ENCODE measurements around the gene THOC6. TPM values are rescaled to one million over a fixed set of nuclear protein-coding genes. Genes with fewer than 3 reads are reported as not detected.

The THOC6 gene
- total and polyA plus RNA-seq, 9 of the 15 experiments (the other 6 are each of a cell fraction or from before 2014, with no cell fraction given), result 2.5 to 65.4 (median 42.3) TPM

GRCh38 chr16:3021449-3022207 is 2.2 kb upstream of the THOC6 start (continued):
- TF ChIP-seq DMBX1 (CRISPR knock-in tag; IDR thresholded peaks at IDR 0.05; ENCODE audit: borderline replicate concordance) (no peak), RBM25 (IDR thresholded peaks at IDR 0.05; ENCODE audit: low read depth, low read length, severe bottlenecking) (no peak), PURB (CRISPR knock-in tag; IDR thresholded peaks at IDR 0.05; ENCODE audit: low read depth) (no peak), HDAC8 (tag; IDR thresholded peaks at IDR 0.05) (no peak), STAT5A (IDR thresholded peaks at IDR 0.05; ENCODE audit: borderline replicate concordance, low read length) (no peak), KAT2B (IDR thresholded peaks at IDR 0.05; ENCODE audit: low read depth, low read length) (no peak), PHF8 (IDR thresholded peaks at IDR 0.05; ENCODE audit: borderline replicate concordance, low read length) (no peak), PATZ1 (CRISPR knock-in tag; IDR thresholded peaks at IDR 0.05; ENCODE audit: borderline replicate concordance) (no peak), RUNX1 (IDR thresholded peaks at IDR 0.05; ENCODE audit: low read depth) (no peak), KHSRP (IDR thresholded peaks at IDR 0.05) (no peak), ZBTB9 (CRISPR knock-in tag; IDR thresholded peaks at IDR 0.05) (no peak), ZNF696 (CRISPR knock-in tag; conservative IDR thresholded peaks at IDR 0.05) (no peak), ZBTB1 (CRISPR knock-in tag; IDR thresholded peaks at IDR 0.05; ENCODE audit: borderline replicate concordance, low read depth) (no peak), RBM34 (IDR thresholded peaks at IDR 0.05; ENCODE audit: borderline replicate concordance, insufficient read depth, low read length) (no peak), CHD1 (IDR thresholded peaks at IDR 0.05; ENCODE audit: low read length) (peak; percentile 46), HNRNPLL (IDR thresholded peaks at IDR 0.05; ENCODE audit: low read depth, low read length, poor library complexity, severe bottlenecking) (no peak), SLC30A9 (CRISPR knock-in tag; IDR thresholded peaks at IDR 0.05) (no peak), SIRT6 (IDR thresholded peaks at IDR 0.05; ENCODE audit: low read depth, low read length) (no peak), SNAPC5 (CRISPR knock-in tag; IDR thresholded peaks at IDR 0.05) (no peak), ZNF551 (CRISPR knock-in tag; IDR thresholded peaks at IDR 0.05) (no peak), MXD1 (CRISPR knock-in tag; IDR thresholded peaks at IDR 0.05; ENCODE audit: borderline replicate concordance, poor library complexity, severe bottlenecking) (no peak), FOS (IDR thresholded peaks at IDR 0.05; ENCODE audit: extremely low read depth, insufficient read length) (no peak), NFATC3 (IDR thresholded peaks at IDR 0.05) (no peak), GTF2B (IDR thresholded peaks at IDR 0.05; ENCODE audit: extremely low read depth, insufficient read length) (no peak)

Measured in K562 (cell line).